GM23338 (cell line): ENCODE measurements around the gene DNAJC6. TPM values are rescaled to one million over a fixed set of nuclear protein-coding genes. Genes with fewer than 3 reads are reported as not detected.

Source experiments
- ATAC-seq: fragments of 200-7000 bp; cut with Tn5 transposase; 3 replicates; pipeline ENCODE4 v1.9.1; 2020
- DNase-seq: peaks from one replicate; pipeline ENCODE4 v3.0.0-alpha.2; 2015; ENCODE audit warnings: low spot score
- H2AFZ ChIP-seq: fragments of 200-600 bp; sonication (generic); 2 replicates; pipeline ENCODE4 v1.8.0; 2016; ENCODE audit warnings: antibody characterized with exemption, mild to moderate bottlenecking, moderate library complexity
- H3F3A ChIP-seq: fragments of 200-600 bp; sonication (generic); replicated peaks from 2 replicates; pipeline ENCODE4 v1.8.0; 2017; ENCODE audit warnings: antibody characterized with exemption, mixed run types, low read depth
- H3K27ac ChIP-seq: fragments of 200-600 bp; sonication (generic); 2 replicates; pipeline ENCODE4 v1.6.1; 2016; ENCODE audit warnings: low read depth
- H3K27me3 ChIP-seq: fragments of 200-600 bp; sonication (generic); 2 replicates; pipeline ENCODE4 v1.8.0; 2016; ENCODE audit warnings: mild to moderate bottlenecking, mixed run types, moderate library complexity; ENCODE audit not compliant: insufficient read depth
- H3K36me3 ChIP-seq: fragments of 200-600 bp; sonication (generic); 2 replicates; pipeline ENCODE4 v1.8.0; 2016; ENCODE audit warnings: mild to moderate bottlenecking; ENCODE audit not compliant: insufficient read depth
- H3K4me1 ChIP-seq: fragments of 200-600 bp; sonication (generic); 2 replicates; pipeline ENCODE4 v1.8.0; 2016; ENCODE audit warnings: mild to moderate bottlenecking, moderate library complexity; ENCODE audit not compliant: insufficient read depth
- H3K4me2 ChIP-seq: fragments of 200-600 bp; sonication (generic); 2 replicates; pipeline ENCODE4 v1.7.1; 2017; ENCODE audit warnings: mixed run types
- H3K4me3 ChIP-seq: fragments of 200-600 bp; sonication (generic); 2 replicates; pipeline ENCODE4 v1.6.1; 2016; ENCODE audit warnings: mixed run types
- H3K79me2 ChIP-seq: fragments of 200-600 bp; sonication (generic); replicated peaks from 2 replicates; pipeline ENCODE4 v1.8.0; 2017; ENCODE audit warnings: mild to moderate bottlenecking; ENCODE audit not compliant: insufficient read depth
- H3K9me2 ChIP-seq: fragments of 200-600 bp; sonication (generic); 2 replicates; pipeline ENCODE4 v1.8.0; 2017; ENCODE audit not compliant: insufficient read depth
- H4K20me1 ChIP-seq: fragments of 200-600 bp; sonication (generic); replicated peaks from 2 replicates; pipeline ENCODE4 v1.8.0; 2017; ENCODE audit warnings: mild to moderate bottlenecking; ENCODE audit not compliant: insufficient read depth
- H3K27ac Mint-ChIP-seq: 2 replicates; pipeline ENCODE4 v1.8.0; 2020; ENCODE audit warnings: inconsistent platforms, mild to moderate bottlenecking, moderate library complexity, mixed read lengths
- H3K27me3 Mint-ChIP-seq: 3 replicates; pipeline ENCODE4 v1.8.0; 2022; ENCODE audit warnings: low read depth, mild to moderate bottlenecking, moderate library complexity, mixed read lengths, inconsistent platforms; ENCODE audit not compliant: insufficient read depth, poor library complexity
- H3K36me3 Mint-ChIP-seq: 3 replicates; pipeline ENCODE4 v1.8.0; 2021; ENCODE audit warnings: low read depth, mild to moderate bottlenecking, inconsistent platforms, moderate library complexity, mixed read lengths
- H3K4me1 Mint-ChIP-seq: 3 replicates; pipeline ENCODE4 v1.8.0; 2020; ENCODE audit warnings: mild to moderate bottlenecking, inconsistent platforms, mixed read lengths
- H3K4me3 Mint-ChIP-seq: 3 replicates; pipeline ENCODE4 v1.8.0; 2021; ENCODE audit warnings: moderate library complexity, mild to moderate bottlenecking, inconsistent platforms, mixed read lengths
- H3K9me3 Mint-ChIP-seq: 3 replicates; pipeline ENCODE4 v1.8.0; 2020; ENCODE audit warnings: moderate library complexity, mild to moderate bottlenecking, inconsistent platforms, mixed read lengths
- CREB1 ChIP-seq: fragments of 250-450 bp; sonication (Bioruptor Pico); IDR thresholded peaks from 2 replicates; pipeline ENCODE4 v1.5.0; 2020; ENCODE audit warnings: low read depth, mild to moderate bottlenecking, moderate library complexity
- CTCF ChIP-seq, 2 experiments: fragments of 200-600 bp in 1 of 2; sonication (generic) in 1 of 2; conservative IDR thresholded peaks; 2 replicates each; pipeline versions ENCODE4 v1.5.1 to v1.6.1; 2016 to 2017; ENCODE audit warnings: antibody characterized with exemption in 2 of 2, low read depth in 2 of 2, mild to moderate bottlenecking in 2 of 2, moderate library complexity in 1 of 2
- ETS1 ChIP-seq: IDR thresholded peaks from 2 replicates; pipeline ENCODE4 v1.6.1; 2016; ENCODE audit warnings: antibody characterized with exemption
- EZH2 ChIP-seq: fragments of 200-600 bp; sonication (generic); IDR thresholded peaks from one replicate; pipeline ENCODE4 v1.8.0; 2017; ENCODE audit warnings: antibody characterized with exemption, mild to moderate bottlenecking, low read depth; ENCODE audit not compliant: unreplicated experiment
- EZH2phosphoT487 ChIP-seq: fragments of 200-600 bp; sonication (generic); IDR thresholded peaks from one replicate; pipeline ENCODE4 v1.8.1; 2018; ENCODE audit warnings: antibody characterized with exemption; ENCODE audit not compliant: unreplicated experiment
- JUNB ChIP-seq: IDR thresholded peaks from one replicate; pipeline ENCODE4 v1.6.1; 2016; ENCODE audit warnings: antibody characterized with exemption; ENCODE audit not compliant: unreplicated experiment
- NANOG ChIP-seq: IDR thresholded peaks from 2 replicates; pipeline ENCODE4 v1.6.1; 2016; ENCODE audit warnings: antibody characterized with exemption, borderline replicate concordance
- POLR2AphosphoS5 ChIP-seq: IDR thresholded peaks from 2 replicates; pipeline ENCODE4 v1.6.1; 2016; ENCODE audit warnings: antibody characterized with exemption, low read depth
- REST ChIP-seq: IDR thresholded peaks from one replicate; pipeline ENCODE4 v1.6.1; 2018; ENCODE audit warnings: antibody characterized with exemption; ENCODE audit not compliant: unreplicated experiment
- STAT1 ChIP-seq: IDR thresholded peaks from one replicate; pipeline ENCODE4 v1.6.1; 2016; ENCODE audit warnings: antibody characterized with exemption; ENCODE audit not compliant: unreplicated experiment
- ZNF114 ChIP-seq: fragments of 250-450 bp; sonication (Bioruptor Pico); IDR thresholded peaks from 2 replicates; pipeline ENCODE4 v1.5.0; 2020; ENCODE audit warnings: mild to moderate bottlenecking, moderate library complexity
- ZNF331 ChIP-seq: fragments of 250-450 bp; sonication (Bioruptor Pico); IDR thresholded peaks from 2 replicates; pipeline ENCODE4 v1.5.0; 2020; ENCODE audit warnings: low read depth, mild to moderate bottlenecking, moderate library complexity
- ZNF462 ChIP-seq: fragments of 250-450 bp; sonication (Bioruptor Pico); IDR thresholded peaks from 2 replicates; pipeline ENCODE4 v1.5.0; 2020; ENCODE audit warnings: mild to moderate bottlenecking, moderate library complexity
- polyA plus RNA-seq: library from polyadenylated mRNA; unstranded; fragments of >200 nt; fragmentation: Nextera tagmentation; extraction: Ambion mirVana; gene quantifications from 2 replicates; pipeline ENCODE4 v1.2.1, GENCODE V29; 2016
- total RNA-seq: library from RNA; depleted of rRNA; stranded (reverse); fragments of >200 nt; shearing (Covaris generic); gene quantifications from 2 replicates; pipeline ENCODE4 v1.2.3, GENCODE V29; 2014

Gene DNAJC6
- total and polyA plus RNA-seq, 2 experiments from 2014 or later: 2.4 to 7.4 TPM

- Histone ChIP-seq H3K4me2 (no peak overlapping the region), H3K27me3 (no peaks in the 10 kb centered on the region), H3K36me3 (no peaks in the 10 kb centered on the region), H3K79me2 (no peaks in the 10 kb centered on the region), H2AFZ (no peak overlapping the region), H3F3A (no peaks in the 10 kb centered on the region), H4K20me1 (no peaks in the 10 kb centered on the region), H3K27ac (no peak overlapping the region), H3K9me2 (no peaks in the 10 kb centered on the region), H3K4me1 (peaks cover 5% of the 10 kb centered on the region; the same call in 1 of the 2 replicates), H3K4me3 (no peak overlapping the region)
- DNase-seq (no peak), ATAC-seq (no peak)
- peaks cover 3% of the 10 kb centered on the region for H3K4me1 Mint-ChIP-seq
- H3K27ac Mint-ChIP-seq: no peak overlapping the region
- peaks cover 1% of the 10 kb centered on the region for H3K27me3 Mint-ChIP-seq
- TF ChIP-seq CTCF (conservative IDR thresholded peaks at IDR 0.05; ENCODE audit: low read depth in 2 of 2): no peak
- no peak for TF ChIP-seq NANOG
- TF ChIP-seq ZNF331 (CRISPR knock-in tag): no peak
- no peak for TF ChIP-seq EZH2phosphoT487
- no peak for TF ChIP-seq EZH2
- TF ChIP-seq JUNB: no peak
- TF ChIP-seq STAT1: no peak
- TF ChIP-seq REST: no peak
- no peak for TF ChIP-seq ZNF462 (CRISPR knock-in tag)
- TF ChIP-seq ZNF114 (CRISPR knock-in tag): no peak
- TF ChIP-seq POLR2AphosphoS5: no peak
- no peak for TF ChIP-seq CREB1
- TF ChIP-seq ETS1: no peak
- H3K4me3 Mint-ChIP-seq: no peak overlapping the region
- H3K9me3 Mint-ChIP-seq: no peaks in the 10 kb centered on the region
- no peaks in the 10 kb centered on the region for H3K36me3 Mint-ChIP-seq
Measured at GRCh38 chr1:65368403-65368802, 59.1 kb downstream of the DNAJC6 start.
